ENCODE measurements around the gene OPCML. TPM values are rescaled to one million over a fixed set of nuclear protein-coding genes. Genes with fewer than 3 reads are reported as not detected.

Gene OPCML
- total RNA-seq, 4 donors from 2014 or later, result 0.06 to 0.83 (median 0.24) TPM

DNA sequence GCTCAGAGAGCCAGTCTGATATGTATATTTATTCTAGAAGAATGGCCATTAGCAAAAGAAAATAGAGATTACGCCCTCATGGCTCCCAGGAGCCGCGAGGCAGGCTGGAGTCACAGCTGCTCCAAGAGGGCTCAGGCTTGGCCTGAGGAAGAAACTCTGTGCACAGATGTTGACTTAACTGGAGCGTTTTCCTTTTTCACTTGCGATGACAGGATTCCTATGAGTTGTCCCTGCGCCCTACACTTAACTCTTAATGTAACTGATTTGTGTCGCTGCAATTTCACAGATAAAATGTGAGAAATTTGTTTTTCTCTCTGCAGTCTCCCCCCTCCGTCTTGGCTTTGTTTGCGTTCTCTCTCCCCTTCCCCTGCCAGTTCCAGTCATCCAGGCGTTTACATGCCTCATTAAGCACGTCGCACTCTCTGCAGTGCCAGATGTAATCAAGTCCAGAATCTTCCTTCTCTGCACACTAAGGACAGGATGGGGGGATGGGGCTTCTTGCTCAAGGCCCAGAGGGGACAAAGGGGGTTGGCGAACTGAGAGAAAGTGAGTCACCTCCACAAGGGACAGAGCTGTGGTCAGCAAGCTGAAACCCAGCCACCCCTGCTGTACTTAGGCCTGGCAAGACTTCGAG lies 1101.8 kb downstream of the OPCML start:
- H3K27ac ChIP-seq (replicated peaks in 1 of 4), result no peak overlapping the region
- intact Hi-C loops (cut with DNase I), result no loop called here
- no peak overlapping the region for H3K4me3 ChIP-seq
- TF ChIP-seq EP300 (IDR thresholded peaks at IDR 0.05) (no peak), POLR2AphosphoS5 (IDR thresholded peaks at IDR 0.05) (no peak), POLR2A (IDR thresholded peaks at IDR 0.05; ENCODE audit: low read depth) (no peak)
- TF ChIP-seq, protein P1, sequence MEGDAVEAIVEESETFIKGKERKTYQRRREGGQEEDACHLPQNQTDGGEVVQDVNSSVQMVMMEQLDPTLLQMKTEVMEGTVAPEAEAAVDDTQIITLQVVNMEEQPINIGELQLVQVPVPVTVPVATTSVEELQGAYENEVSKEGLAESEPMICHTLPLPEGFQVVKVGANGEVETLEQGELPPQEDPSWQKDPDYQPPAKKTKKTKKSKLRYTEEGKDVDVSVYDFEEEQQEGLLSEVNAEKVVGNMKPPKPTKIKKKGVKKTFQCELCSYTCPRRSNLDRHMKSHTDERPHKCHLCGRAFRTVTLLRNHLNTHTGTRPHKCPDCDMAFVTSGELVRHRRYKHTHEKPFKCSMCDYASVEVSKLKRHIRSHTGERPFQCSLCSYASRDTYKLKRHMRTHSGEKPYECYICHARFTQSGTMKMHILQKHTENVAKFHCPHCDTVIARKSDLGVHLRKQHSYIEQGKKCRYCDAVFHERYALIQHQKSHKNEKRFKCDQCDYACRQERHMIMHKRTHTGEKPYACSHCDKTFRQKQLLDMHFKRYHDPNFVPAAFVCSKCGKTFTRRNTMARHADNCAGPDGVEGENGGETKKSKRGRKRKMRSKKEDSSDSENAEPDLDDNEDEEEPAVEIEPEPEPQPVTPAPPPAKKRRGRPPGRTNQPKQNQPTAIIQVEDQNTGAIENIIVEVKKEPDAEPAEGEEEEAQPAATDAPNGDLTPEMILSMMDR (IDR thresholded peaks at IDR 0.05), result no peak
- no peak for DNase-seq (ENCODE audit: extremely low spot score)
- H3K9me3 ChIP-seq, result no peaks in the 10 kb centered on the region
- no peaks in the 10 kb centered on the region for H3K36me3 ChIP-seq
- no peaks in the 10 kb centered on the region for H3K4me1 ChIP-seq
- WGBS, result 33% methylated on average over 14 of the region's 14 CpGs
- no peaks in the 10 kb centered on the region for H3K27me3 ChIP-seq

- no peak overlapping the region for H3K4me3 ChIP-seq
- no peaks in the 10 kb centered on the region for H3K27me3 ChIP-seq
- no peak overlapping the region for H3K27ac ChIP-seq (replicated peaks in 1 of 4)
- no peaks in the 10 kb centered on the region for H3K4me1 ChIP-seq
- intact Hi-C loops (cut with DNase I), result no loop called here
- TF ChIP-seq, protein P1 (IDR thresholded peaks at IDR 0.05), result no peak
- no peak for TF ChIP-seq EP300 (IDR thresholded peaks at IDR 0.05)
- no peak for TF ChIP-seq POLR2AphosphoS5 (IDR thresholded peaks at IDR 0.05)
- TF ChIP-seq POLR2A (IDR thresholded peaks at IDR 0.05; ENCODE audit: low read depth), result no peak
- DNase-seq (ENCODE audit: extremely low spot score), result no peak
- 84% methylated on average over 8 of the region's 8 CpGs for WGBS
- no peaks in the 10 kb centered on the region for H3K36me3 ChIP-seq
- H3K9me3 ChIP-seq, result no peaks in the 10 kb centered on the region
These were observed 1102.6 kb downstream of the OPCML start for GRCh38 chr11:132429685-132430084.

- 80% methylated on average over 6 of the region's 6 CpGs for WGBS
These were observed 1104.7 kb downstream of the OPCML start for GRCh38 chr11:132427611-132428010.

DNA sequence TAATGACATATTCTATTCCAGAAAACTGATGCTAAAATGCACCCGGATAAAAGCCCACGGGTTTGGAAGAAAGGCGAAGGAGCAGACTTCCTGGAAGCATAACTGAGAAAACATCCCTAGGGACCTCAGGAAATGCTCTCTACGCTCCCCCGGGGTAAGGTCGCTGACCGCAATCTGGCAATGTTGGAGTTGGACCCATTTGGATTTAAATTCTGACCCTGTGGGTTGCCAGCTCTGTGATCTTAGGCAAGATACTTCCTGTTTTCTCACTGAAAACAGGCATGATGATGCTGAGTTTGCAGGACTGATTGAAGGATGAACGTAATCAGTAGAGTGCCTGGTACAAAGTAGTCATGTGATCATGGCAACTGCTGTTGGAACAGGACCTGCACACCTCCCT lies 1107.9 kb downstream of the OPCML start:
- intact Hi-C loops (cut with DNase I), result no loop called here
- Histone ChIP-seq H3K9me3 (no peaks in the 10 kb centered on the region), H3K36me3 (no peaks in the 10 kb centered on the region), H3K4me1 (no peaks in the 10 kb centered on the region), H3K27me3 (no peaks in the 10 kb centered on the region), H3K4me3 (no peak overlapping the region), H3K27ac (replicated peaks in 1 of 4) (no peak overlapping the region)
- WGBS, result 85% methylated on average over 8 of the region's 8 CpGs
- no peak for DNase-seq (ENCODE audit: extremely low spot score)
- TF ChIP-seq POLR2A (IDR thresholded peaks at IDR 0.05; ENCODE audit: low read depth) (no peak), POLR2AphosphoS5 (IDR thresholded peaks at IDR 0.05) (no peak), EP300 (IDR thresholded peaks at IDR 0.05) (no peak)
- TF ChIP-seq, protein P1 (IDR thresholded peaks at IDR 0.05), result no peak

More at GRCh38 chr11:132427611-132428010, 1104.7 kb downstream of the OPCML start:
- no peaks in the 10 kb centered on the region for H3K36me3 ChIP-seq
- no peaks in the 10 kb centered on the region for H3K9me3 ChIP-seq
- TF ChIP-seq, protein P1 (IDR thresholded peaks at IDR 0.05), result no peak
- TF ChIP-seq POLR2AphosphoS5 (IDR thresholded peaks at IDR 0.05) (no peak), EP300 (IDR thresholded peaks at IDR 0.05) (no peak), POLR2A (IDR thresholded peaks at IDR 0.05; ENCODE audit: low read depth) (no peak)
- no peak overlapping the region for H3K4me3 ChIP-seq
- no peaks in the 10 kb centered on the region for H3K4me1 ChIP-seq
- DNase-seq (ENCODE audit: extremely low spot score), result no peak
- intact Hi-C loops (cut with DNase I), result no loop called here
- no peak overlapping the region for H3K27ac ChIP-seq (replicated peaks in 1 of 4)
- no peaks in the 10 kb centered on the region for H3K27me3 ChIP-seq

- intact Hi-C loops (cut with DNase I), result no loop called here
- no peaks in the 10 kb centered on the region for H3K4me1 ChIP-seq
- H3K4me3 ChIP-seq, result no peak overlapping the region
- TF ChIP-seq POLR2A (IDR thresholded peaks at IDR 0.05; ENCODE audit: low read depth), result no peak
- no peak for TF ChIP-seq EP300 (IDR thresholded peaks at IDR 0.05)
- TF ChIP-seq, protein P1 (IDR thresholded peaks at IDR 0.05), result no peak
- TF ChIP-seq POLR2AphosphoS5 (IDR thresholded peaks at IDR 0.05), result no peak
- no peaks in the 10 kb centered on the region for H3K27me3 ChIP-seq
- H3K27ac ChIP-seq (replicated peaks in 1 of 4), result no peak overlapping the region
- 87% methylated on average over 4 of the region's 4 CpGs for WGBS
- no peak for DNase-seq (ENCODE audit: extremely low spot score)
- no peaks in the 10 kb centered on the region for H3K36me3 ChIP-seq
- no peaks in the 10 kb centered on the region for H3K9me3 ChIP-seq
These were observed 1109.0 kb downstream of the OPCML start for GRCh38 chr11:132423266-132423665.

All from esophagus muscularis mucosa (tissue), 4 donors.